Testis (tissue), 2 donors: ENCODE data around the gene IL4I1.

Experiments used
- CTCF ChIP-seq, 3 experiments: fragments of 450-650 bp in 2 of 3; fragments of 200-600 bp in 1 of 3; sonication (generic) in 1 of 3; IDR thresholded peaks; one replicate each; pipeline ENCODE4 v1.5.1; 2016 to 2019; ENCODE audit warnings: antibody characterized with exemption in 3 of 3, mild to moderate bottlenecking in 2 of 3, moderate library complexity in 1 of 3
- POLR2A ChIP-seq: fragments of 450-650 bp; IDR thresholded peaks from one replicate; pipeline ENCODE4 v1.6.1; 2017; ENCODE audit warnings: antibody characterized with exemption, mild to moderate bottlenecking, moderate library complexity

GRCh38 chr19:49923055-49924003 lies 26.6 kb upstream of the IL4I1 start:
- TF ChIP-seq CTCF (IDR thresholded peaks at IDR 0.05): no peak
- no peak for TF ChIP-seq POLR2A
